Colonic mucosa (tissue), 4 donors: ENCODE data around the gene DDA1. TPM values are rescaled to one million over a fixed set of nuclear protein-coding genes. Genes with fewer than 3 reads are reported as not detected.
"Not testable (repeated sequence)": the region's sequence is repeated elsewhere in the genome, so short reads cannot be mapped to it uniquely, and the experiment has no call there.

Experiments
- DNase-seq: peaks from one replicate; pipeline ENCODE4 v3.0.0-alpha.2; 2020
- H3K27ac ChIP-seq: fragments of 200-600 bp; one replicate; pipeline ENCODE4 v1.8.0; 2021
- H3K27me3 ChIP-seq: fragments of 200-600 bp; one replicate; pipeline ENCODE4 v1.8.0; 2021
- H3K36me3 ChIP-seq: fragments of 200-600 bp; one replicate; pipeline ENCODE4 v1.8.0; 2021
- H3K4me1 ChIP-seq: fragments of 200-600 bp; one replicate; pipeline ENCODE4 v1.8.0; 2021; ENCODE audit warnings: mild to moderate bottlenecking
- H3K4me3 ChIP-seq: fragments of 200-600 bp; one replicate; pipeline ENCODE4 v1.8.0; 2021
- H3K9ac ChIP-seq, 2 donors: one replicate each; pipeline ENCODE4 v1.7.0; 2013; ENCODE audit warnings: control low read depth in 2 of 2, low read depth in 2 of 2, low read length in 2 of 2
- H3K9me3 ChIP-seq: fragments of 200-600 bp; one replicate; pipeline ENCODE4 v1.8.0; 2021
- CTCF ChIP-seq: fragments of 200-600 bp; IDR thresholded peaks from one replicate; pipeline ENCODE4 v1.8.0; 2022; ENCODE audit warnings: antibody characterized with exemption, mild to moderate bottlenecking
- intact Hi-C: fragments of 100-400 bp; cut with DNase I; formaldehyde crosslinking; loops from one replicate; pipeline ENCODE4 v1.14.1; 2022
- total RNA-seq, 2 donors: library from RNA; stranded (reverse); fragmentation: NEBNext Ultra II Directional in 1 of 2; extraction: Animal tissue kit (Norgen Biotek cat#: 25700) in 1 of 2; gene quantifications; one replicate each; pipeline ENCODE4 v1.2.1, GENCODE V29; 2021
- donor health status: healthy.
- donor health status: DM: no; HTN: no; CAD: no.
- donor health status: DM: no; HTN: no; CAD: no.

DDA1 gene
- total RNA-seq, 2 donors from 2014 or later, result 39.1 to 45.0 TPM

GRCh38 chr19:17264641-17264979 lies 44.8 kb upstream of the DDA1 start, which contains the start of gene USHBP1:
TSS of gene USHBP1 (minus strand) at chr19:17264745. CDS start at chr19:17264299, 446 bp downstream.
- H3K4me3 ChIP-seq, result no peak within 1 kb of the TSS
- no peak for DNase-seq
- H3K27me3 ChIP-seq, result no peaks in the 10 kb centered on the region
- no peak within 1 kb of the TSS for H3K27ac ChIP-seq
- H3K9ac ChIP-seq, result peak within 1 kb of the TSS in 1 of 2 donors; percentile 26
- TF ChIP-seq CTCF, result no peak
- peaks cover 3% of the 10 kb centered on the region for H3K4me1 ChIP-seq
- intact Hi-C loops, result no loop called here
- H3K9me3 ChIP-seq, result no peaks in the 10 kb centered on the region
- H3K36me3 ChIP-seq, result no peaks in the 10 kb centered on the region

GRCh38 chr19:17266026-17266425 lies 43.3 kb upstream of the DDA1 start:
- no peak for TF ChIP-seq CTCF
- intact Hi-C loops, result no loop called here
- peaks cover 1% of the 10 kb centered on the region for H3K4me1 ChIP-seq
- H3K27ac ChIP-seq, result no peak overlapping the region
- H3K9me3 ChIP-seq, result no peaks in the 10 kb centered on the region
- H3K4me3 ChIP-seq, result no peak overlapping the region
- no peaks in the 10 kb centered on the region for H3K27me3 ChIP-seq
- H3K36me3 ChIP-seq, result no peaks in the 10 kb centered on the region
- no peak overlapping the region for H3K9ac ChIP-seq
- DNase-seq, result no peak

- no peak for DNase-seq
- intact Hi-C loops, result no loop called here
- no peaks in the 10 kb centered on the region for H3K36me3 ChIP-seq
- TF ChIP-seq CTCF, result no peak
- H3K9me3 ChIP-seq, result no peaks in the 10 kb centered on the region
- H3K4me1 ChIP-seq, result no peaks in the 10 kb centered on the region
- H3K4me3 ChIP-seq, result no peak overlapping the region
- H3K9ac ChIP-seq, result no peak overlapping the region
- peak overlapping the region; percentile 3 for H3K27ac ChIP-seq
- no peaks in the 10 kb centered on the region for H3K27me3 ChIP-seq
Measured at GRCh38 chr19:17266589-17266974, 42.8 kb upstream of the DDA1 start.

GRCh38 chr19:17266975-17267788 lies 42.2 kb upstream of the DDA1 start, which contains the start of gene BABAM1:
TSS of gene BABAM1 (plus strand) at chr19:17267443. CDS start at chr19:17268807, 1,364 bp downstream.
- H3K27me3 ChIP-seq, result no peaks in the 10 kb centered on the region
- no peak for TF ChIP-seq CTCF
- H3K9ac ChIP-seq, result peak within 1 kb of the TSS; percentile 68 to 87
- intact Hi-C loops, result no loop called here
- peak within 1 kb of the TSS; percentile 67 for H3K4me3 ChIP-seq
- DNase-seq, result peak; percentile 98
- H3K36me3 ChIP-seq, result no peaks in the 10 kb centered on the region
- H3K27ac ChIP-seq, result peak within 1 kb of the TSS; percentile 57
- H3K9me3 ChIP-seq, result no peaks in the 10 kb centered on the region
- no peaks in the 10 kb centered on the region for H3K4me1 ChIP-seq

GRCh38 chr19:17268754-17269153 lies 40.6 kb upstream of the DDA1 start:
- Histone ChIP-seq H3K9ac (no peak overlapping the region), H3K27ac (no peak overlapping the region), H3K4me3 (no peak overlapping the region), H3K36me3 (no peaks in the 10 kb centered on the region), H3K4me1 (no peaks in the 10 kb centered on the region), H3K27me3 (no peaks in the 10 kb centered on the region), H3K9me3 (no peaks in the 10 kb centered on the region)
- intact Hi-C loops, result no loop called here
- no peak for DNase-seq
- TF ChIP-seq CTCF, result no peak

- H3K4me1 ChIP-seq, intact Hi-C loops, DNase-seq, H3K36me3 ChIP-seq, H3K27me3 ChIP-seq, H3K9ac ChIP-seq, H3K27ac ChIP-seq, H3K4me3 ChIP-seq, H3K9me3 ChIP-seq: not testable (repeated sequence)
Measured at GRCh38 chr19:17274892-17275291, 34.5 kb upstream of the DDA1 start.
